Mucosa of stomach (tissue), 1 donor: ENCODE measurements around the gene CARD16.
"Not testable (repeated sequence)": the region's sequence is repeated elsewhere in the genome, so short reads cannot be mapped to it uniquely, and the experiment has no call there.

ENCODE experiments used
- H3K27me3 ChIP-seq: one replicate; pipeline ENCODE4 v1.7.0; 2013; ENCODE audit warnings: mild to moderate bottlenecking, low read length; ENCODE audit not compliant: control insufficient read depth, insufficient read depth
- H3K36me3 ChIP-seq: one replicate; pipeline ENCODE4 v1.7.0; 2013; ENCODE audit warnings: low read length; ENCODE audit not compliant: control insufficient read depth, insufficient read depth
- H3K4me1 ChIP-seq: one replicate; pipeline ENCODE4 v1.7.0; 2013; ENCODE audit warnings: mild to moderate bottlenecking, low read length; ENCODE audit not compliant: control insufficient read depth, insufficient read depth
- H3K4me3 ChIP-seq: one replicate; pipeline ENCODE4 v1.7.0; 2013; ENCODE audit warnings: low read length
- H3K9ac ChIP-seq: one replicate; pipeline ENCODE4 v1.7.0; 2013; ENCODE audit warnings: mild to moderate bottlenecking, low read length, moderate library complexity
- H3K9me3 ChIP-seq: one replicate; pipeline ENCODE4 v1.7.0; 2013; ENCODE audit warnings: mild to moderate bottlenecking, low read length, moderate library complexity; ENCODE audit not compliant: control insufficient read depth
- donor health status: Pancreatic carcinoma.

Gene CARD16

GRCh38 chr11:105044557-105045524 lies at the start of gene CARD16:
Gene CARD16 (minus strand): TSS chr11:105045335. CDS start chr11:105045297, 38 bp downstream.
- not testable (repeated sequence) for H3K36me3 ChIP-seq, H3K27me3 ChIP-seq, H3K9me3 ChIP-seq
- Histone ChIP-seq H3K9ac (peak within 1 kb of the TSS; percentile 74), H3K4me3 (peak within 1 kb of the TSS; percentile 68), H3K4me1 (peaks cover 21% of the 10 kb centered on the region)

- no peaks in the 10 kb centered on the region for H3K4me1 ChIP-seq
- H3K36me3 ChIP-seq: no peaks in the 10 kb centered on the region
- H3K9me3 ChIP-seq: no peaks in the 10 kb centered on the region
- no peaks in the 10 kb centered on the region for H3K27me3 ChIP-seq
- H3K4me3 ChIP-seq: no peak overlapping the region
- no peak overlapping the region for H3K9ac ChIP-seq
Measured at GRCh38 chr11:105092256-105093239, 47.4 kb upstream of the CARD16 start.

- no peaks in the 10 kb centered on the region for H3K36me3 ChIP-seq
- no peaks in the 10 kb centered on the region for H3K27me3 ChIP-seq
- H3K9me3 ChIP-seq: no peaks in the 10 kb centered on the region
- no peak overlapping the region for H3K9ac ChIP-seq
- H3K4me3 ChIP-seq: no peak overlapping the region
- no peaks in the 10 kb centered on the region for H3K4me1 ChIP-seq
Measured at GRCh38 chr11:105081412-105082150, 36.4 kb upstream of the CARD16 start.

- not testable (repeated sequence) for H3K4me1 ChIP-seq, H3K4me3 ChIP-seq, H3K27me3 ChIP-seq, H3K9me3 ChIP-seq, H3K9ac ChIP-seq, H3K36me3 ChIP-seq
Measured at GRCh38 chr11:105080171-105080906, 35.2 kb upstream of the CARD16 start.

- H3K4me3 ChIP-seq: no peak overlapping the region
- no peaks in the 10 kb centered on the region for H3K4me1 ChIP-seq
- H3K27me3 ChIP-seq: no peaks in the 10 kb centered on the region
- no peaks in the 10 kb centered on the region for H3K9me3 ChIP-seq
- H3K36me3 ChIP-seq: no peaks in the 10 kb centered on the region
- no peak overlapping the region for H3K9ac ChIP-seq
Measured at GRCh38 chr11:105078283-105078682, 33.1 kb upstream of the CARD16 start.

DNA sequence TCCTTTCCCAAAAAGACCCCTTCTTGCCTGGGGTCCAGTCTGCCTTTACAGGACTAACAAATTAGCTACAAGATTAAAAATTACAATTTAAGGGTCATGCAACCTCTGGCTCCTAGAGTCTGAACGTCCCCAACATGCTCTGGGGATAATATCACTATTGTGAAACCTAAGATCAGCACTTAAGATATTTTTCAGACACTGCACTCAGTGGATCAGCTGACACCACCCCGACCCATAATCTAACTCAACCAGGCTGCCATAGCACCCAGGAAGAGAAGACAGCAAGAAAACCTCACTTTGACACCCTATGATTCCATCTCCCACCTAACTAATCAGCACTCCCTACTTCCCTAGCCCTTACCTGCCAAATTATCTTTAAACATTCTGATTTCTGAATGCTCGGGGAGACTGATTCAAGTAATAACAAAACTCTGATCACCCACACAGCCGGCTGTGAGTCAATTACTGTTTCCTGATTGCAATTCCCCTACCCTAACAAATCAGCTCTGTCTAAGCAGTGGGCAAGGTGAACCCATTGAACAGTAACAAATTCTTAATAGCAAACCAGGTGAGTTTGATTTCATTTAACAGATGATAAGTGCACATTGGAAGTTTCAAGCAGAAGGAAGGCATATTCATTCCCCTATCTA lies 32.1 kb upstream of the CARD16 start:
- not testable (repeated sequence) for H3K4me3 ChIP-seq, H3K27me3 ChIP-seq, H3K36me3 ChIP-seq, H3K4me1 ChIP-seq, H3K9me3 ChIP-seq, H3K9ac ChIP-seq

GRCh38 chr11:105074166-105074530 lies 29.0 kb upstream of the CARD16 start:
- Histone ChIP-seq H3K4me1 (no peaks in the 10 kb centered on the region), H3K9ac (no peak overlapping the region), H3K9me3 (no peaks in the 10 kb centered on the region), H3K27me3 (no peaks in the 10 kb centered on the region), H3K4me3 (no peak overlapping the region), H3K36me3 (no peaks in the 10 kb centered on the region)

DNA sequence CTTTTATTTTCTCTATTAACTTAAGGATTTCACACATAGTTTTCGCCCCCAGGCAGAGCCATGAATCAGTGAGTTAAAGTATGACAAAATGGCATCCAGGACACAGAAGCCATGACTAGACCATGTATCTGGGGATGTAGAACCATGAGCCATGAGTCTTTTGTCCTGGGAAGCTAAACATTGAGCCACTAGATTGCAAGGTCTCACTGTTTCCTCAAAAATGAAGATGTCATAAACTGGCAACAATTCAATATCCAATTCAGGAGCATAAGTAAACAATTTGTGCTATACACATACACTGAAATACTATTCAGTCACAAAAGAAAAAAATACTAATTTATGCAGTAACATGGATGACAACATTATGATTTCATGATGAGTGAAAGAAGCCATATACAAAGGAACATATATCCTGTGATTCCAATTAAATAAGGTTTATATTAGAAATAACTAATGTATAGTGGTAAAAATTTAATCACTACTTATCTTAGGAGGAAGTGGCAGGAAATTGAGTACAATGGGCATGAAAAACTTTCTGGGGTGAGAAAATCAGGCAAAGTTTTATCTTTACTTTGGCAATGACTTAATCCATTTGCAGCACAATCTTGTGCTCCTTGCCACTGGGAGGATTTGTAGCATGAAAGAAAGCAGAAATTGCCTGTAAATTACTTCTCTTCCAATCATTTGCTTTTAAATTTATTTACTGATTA lies 28.5 kb upstream of the CARD16 start:
- Histone ChIP-seq H3K4me3 (no peak overlapping the region), H3K36me3 (no peaks in the 10 kb centered on the region), H3K9ac (no peak overlapping the region), H3K4me1 (no peaks in the 10 kb centered on the region), H3K27me3 (no peaks in the 10 kb centered on the region), H3K9me3 (no peaks in the 10 kb centered on the region)

- H3K4me3 ChIP-seq, H3K36me3 ChIP-seq, H3K4me1 ChIP-seq, H3K9me3 ChIP-seq, H3K9ac ChIP-seq, H3K27me3 ChIP-seq: not testable (repeated sequence)
Measured at GRCh38 chr11:105072080-105072479, 26.9 kb upstream of the CARD16 start.

GRCh38 chr11:105071089-105071732 lies 26.1 kb upstream of the CARD16 start:
- Histone ChIP-seq H3K36me3 (no peaks in the 10 kb centered on the region), H3K9ac (no peak overlapping the region), H3K27me3 (no peaks in the 10 kb centered on the region), H3K4me1 (no peaks in the 10 kb centered on the region), H3K4me3 (no peak overlapping the region), H3K9me3 (no peaks in the 10 kb centered on the region)
